GM12878 (cell line): ENCODE data around the gene NFATC1. TPM values are rescaled to one million over a fixed set of nuclear protein-coding genes. Genes with fewer than 3 reads are reported as not detected.

Source experiments
- FOXK2 ChIP-seq: fragments of 450-650 bp; IDR thresholded peaks from 2 replicates; pipeline ENCODE4 v1.6.1; 2017; ENCODE audit warnings: mild to moderate bottlenecking, moderate library complexity
- PAX5 ChIP-seq: IDR thresholded peaks from 2 replicates; pipeline ENCODE4 v1.6.1; 2011; ENCODE audit warnings: low read depth, low read length, borderline replicate concordance
- RFX5 ChIP-seq: IDR thresholded peaks from 2 replicates; pipeline ENCODE4 v1.6.1; 2011; ENCODE audit warnings: low read depth, low read length, improper control_type of control experiment
- SUPT20H ChIP-seq: IDR thresholded peaks from 2 replicates; pipeline ENCODE4 v1.6.1; 2011; ENCODE audit warnings: low read depth, mild to moderate bottlenecking, low read length, moderate library complexity, borderline replicate concordance; ENCODE audit not compliant: control insufficient read depth
- ZNF622 ChIP-seq: fragments of 450-650 bp; IDR thresholded peaks from 2 replicates; pipeline ENCODE4 v1.6.1; 2017; ENCODE audit warnings: mild to moderate bottlenecking, inconsistent platforms
- polyA plus RNA-seq, 11 experiments: library from polyadenylated mRNA; depleted of rRNA in 4 of 11; unstranded in 6 of 11; stranded (reverse) in 5 of 11; fragments of >200 nt; fragmentation: Nextera tagmentation in 4 of 11; fragmentation: Illumina TruSeq in 1 of 11; extraction: Ambion mirVana in 4 of 11; extraction: Trizol in 1 of 11; gene quantifications; 1 replicate in 1 of 11; 2 replicates in 10 of 11; pipeline versions ENCODE4 v1.2.1 to v1.2.3, GENCODE V29; 2011 to 2016; ENCODE audit warnings: inconsistent platforms in 2 of 11, missing spikeins in 2 of 11, low read depth in 1 of 11
- total RNA-seq, 4 experiments: library from RNA; depleted of rRNA in 3 of 4; stranded (reverse); fragments of >200 nt in 3 of 4; fragmentation: Illumina TruSeq in 1 of 4; extraction: Trizol in 1 of 4; gene quantifications; 2 replicates each; pipeline versions ENCODE4 v1.2.1 to v1.2.3, GENCODE V29; 2013 to 2021
- TF ChIP-seq, protein P1 (sequence below): fragments of 450-650 bp; IDR thresholded peaks from 2 replicates; pipeline ENCODE4 v1.6.1; 2017; ENCODE audit warnings: mild to moderate bottlenecking, moderate library complexity
- TF ChIP-seq, protein P2 (sequence below): fragments of 450-650 bp; IDR thresholded peaks from 2 replicates; pipeline ENCODE4 v1.6.1; 2017; ENCODE audit warnings: mild to moderate bottlenecking, low read depth, inconsistent platforms; ENCODE audit not compliant: poor library complexity, severe bottlenecking
- TF ChIP-seq, protein P3 (sequence below): IDR thresholded peaks from 2 replicates; pipeline ENCODE4 v1.6.1; 2011; ENCODE audit warnings: borderline replicate concordance, low read depth, mild to moderate bottlenecking, moderate library complexity, mixed read lengths, low read length; ENCODE audit not compliant: insufficient read depth; ENCODE audit errors: extremely low read length

The NFATC1 gene
- total and polyA plus RNA-seq, 10 of the 15 experiments (the other 5 are each of a cell fraction or from before 2014, with no cell fraction given) = 0.84 to 20.8 (median 5.1) TPM

DNA sequence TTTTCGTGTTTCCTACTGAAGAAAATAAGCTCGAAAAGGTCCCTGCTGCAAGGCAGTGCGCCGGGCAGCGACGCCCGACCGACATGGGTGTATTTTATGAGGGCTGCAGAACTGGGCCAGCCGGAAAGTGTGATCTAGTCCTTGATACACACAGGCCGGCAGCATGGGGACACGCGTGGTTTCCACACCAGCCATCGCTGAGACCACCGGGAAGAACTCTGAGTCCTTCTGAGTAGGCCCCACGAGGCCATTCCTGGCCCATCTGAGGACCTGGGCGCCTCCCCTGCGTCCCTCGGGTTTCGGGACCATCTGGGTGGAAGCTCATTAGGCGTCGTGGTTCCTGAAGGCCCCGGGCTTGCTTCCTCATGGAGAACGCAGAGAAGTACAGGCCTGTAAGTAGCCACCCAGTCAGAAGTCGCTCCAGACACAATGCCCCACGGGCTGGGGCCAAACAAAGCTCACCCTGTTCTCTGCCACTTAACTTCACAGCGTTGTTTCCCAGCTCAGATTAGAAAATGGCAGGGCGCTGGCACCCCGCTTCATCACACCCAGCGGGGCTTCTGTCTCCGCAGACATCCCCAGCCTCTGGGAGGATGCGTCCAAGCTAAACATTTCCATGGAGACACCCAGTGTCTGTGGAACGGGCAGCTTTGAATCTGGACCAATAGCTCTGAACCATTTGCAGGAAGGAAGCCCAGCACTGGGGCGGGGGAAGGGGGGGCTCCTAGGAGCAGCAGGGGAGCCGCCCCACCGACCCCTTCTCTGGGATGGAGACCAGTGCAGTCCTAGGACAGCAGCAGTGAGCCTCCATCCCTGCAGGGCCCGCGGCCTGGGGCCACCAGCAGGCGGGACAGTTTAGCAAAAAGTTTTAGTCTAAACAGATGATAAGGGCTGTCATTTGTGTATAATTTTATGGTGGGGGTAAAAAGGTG, 2.4 kb downstream of the NFATC1 start (continued):
- TF ChIP-seq, protein P1, sequence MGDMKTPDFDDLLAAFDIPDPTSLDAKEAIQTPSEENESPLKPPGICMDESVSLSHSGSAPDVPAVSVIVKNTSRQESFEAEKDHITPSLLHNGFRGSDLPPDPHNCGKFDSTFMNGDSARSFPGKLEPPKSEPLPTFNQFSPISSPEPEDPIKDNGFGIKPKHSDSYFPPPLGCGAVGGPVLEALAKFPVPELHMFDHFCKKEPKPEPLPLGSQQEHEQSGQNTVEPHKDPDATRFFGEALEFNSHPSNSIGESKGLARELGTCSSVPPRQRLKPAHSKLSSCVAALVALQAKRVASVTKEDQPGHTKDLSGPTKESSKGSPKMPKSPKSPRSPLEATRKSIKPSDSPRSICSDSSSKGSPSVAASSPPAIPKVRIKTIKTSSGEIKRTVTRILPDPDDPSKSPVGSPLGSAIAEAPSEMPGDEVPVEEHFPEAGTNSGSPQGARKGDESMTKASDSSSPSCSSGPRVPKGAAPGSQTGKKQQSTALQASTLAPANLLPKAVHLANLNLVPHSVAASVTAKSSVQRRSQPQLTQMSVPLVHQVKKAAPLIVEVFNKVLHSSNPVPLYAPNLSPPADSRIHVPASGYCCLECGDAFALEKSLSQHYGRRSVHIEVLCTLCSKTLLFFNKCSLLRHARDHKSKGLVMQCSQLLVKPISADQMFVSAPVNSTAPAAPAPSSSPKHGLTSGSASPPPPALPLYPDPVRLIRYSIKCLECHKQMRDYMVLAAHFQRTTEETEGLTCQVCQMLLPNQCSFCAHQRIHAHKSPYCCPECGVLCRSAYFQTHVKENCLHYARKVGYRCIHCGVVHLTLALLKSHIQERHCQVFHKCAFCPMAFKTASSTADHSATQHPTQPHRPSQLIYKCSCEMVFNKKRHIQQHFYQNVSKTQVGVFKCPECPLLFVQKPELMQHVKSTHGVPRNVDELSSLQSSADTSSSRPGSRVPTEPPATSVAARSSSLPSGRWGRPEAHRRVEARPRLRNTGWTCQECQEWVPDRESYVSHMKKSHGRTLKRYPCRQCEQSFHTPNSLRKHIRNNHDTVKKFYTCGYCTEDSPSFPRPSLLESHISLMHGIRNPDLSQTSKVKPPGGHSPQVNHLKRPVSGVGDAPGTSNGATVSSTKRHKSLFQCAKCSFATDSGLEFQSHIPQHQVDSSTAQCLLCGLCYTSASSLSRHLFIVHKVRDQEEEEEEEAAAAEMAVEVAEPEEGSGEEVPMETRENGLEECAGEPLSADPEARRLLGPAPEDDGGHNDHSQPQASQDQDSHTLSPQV = no peak
- no peak for TF ChIP-seq FOXK2
- TF ChIP-seq, protein P2, sequence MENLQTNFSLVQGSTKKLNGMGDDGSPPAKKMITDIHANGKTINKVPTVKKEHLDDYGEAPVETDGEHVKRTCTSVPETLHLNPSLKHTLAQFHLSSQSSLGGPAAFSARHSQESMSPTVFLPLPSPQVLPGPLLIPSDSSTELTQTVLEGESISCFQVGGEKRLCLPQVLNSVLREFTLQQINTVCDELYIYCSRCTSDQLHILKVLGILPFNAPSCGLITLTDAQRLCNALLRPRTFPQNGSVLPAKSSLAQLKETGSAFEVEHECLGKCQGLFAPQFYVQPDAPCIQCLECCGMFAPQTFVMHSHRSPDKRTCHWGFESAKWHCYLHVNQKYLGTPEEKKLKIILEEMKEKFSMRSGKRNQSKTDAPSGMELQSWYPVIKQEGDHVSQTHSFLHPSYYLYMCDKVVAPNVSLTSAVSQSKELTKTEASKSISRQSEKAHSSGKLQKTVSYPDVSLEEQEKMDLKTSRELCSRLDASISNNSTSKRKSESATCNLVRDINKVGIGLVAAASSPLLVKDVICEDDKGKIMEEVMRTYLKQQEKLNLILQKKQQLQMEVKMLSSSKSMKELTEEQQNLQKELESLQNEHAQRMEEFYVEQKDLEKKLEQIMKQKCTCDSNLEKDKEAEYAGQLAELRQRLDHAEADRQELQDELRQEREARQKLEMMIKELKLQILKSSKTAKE = no peak
- no peak for TF ChIP-seq ZNF622
- no peak for TF ChIP-seq SUPT20H
- no peak for TF ChIP-seq PAX5
- TF ChIP-seq, protein P3, sequence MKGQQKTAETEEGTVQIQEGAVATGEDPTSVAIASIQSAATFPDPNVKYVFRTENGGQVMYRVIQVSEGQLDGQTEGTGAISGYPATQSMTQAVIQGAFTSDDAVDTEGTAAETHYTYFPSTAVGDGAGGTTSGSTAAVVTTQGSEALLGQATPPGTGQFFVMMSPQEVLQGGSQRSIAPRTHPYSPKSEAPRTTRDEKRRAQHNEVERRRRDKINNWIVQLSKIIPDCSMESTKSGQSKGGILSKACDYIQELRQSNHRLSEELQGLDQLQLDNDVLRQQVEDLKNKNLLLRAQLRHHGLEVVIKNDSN = no peak
- no peak for TF ChIP-seq RFX5
